K562 (cell line): ENCODE results near the gene DNAJC30. TPM values are rescaled to one million over a fixed set of nuclear protein-coding genes. Genes with fewer than 3 reads are reported as not detected.

Source experiments
- CTBP1 ChIP-seq: fragments of 450-650 bp; IDR thresholded peaks from 2 replicates; pipeline ENCODE4 v1.6.1; 2016; ENCODE audit warnings: borderline replicate concordance
- DEAF1 ChIP-seq: fragments of 450-650 bp; formaldehyde crosslinking; IDR thresholded peaks from 2 replicates; pipeline ENCODE4 v1.4.0; 2020; ENCODE audit warnings: mild to moderate bottlenecking, moderate library complexity
- E2F3 ChIP-seq: fragments of 250-450 bp; sonication (Bioruptor Pico); IDR thresholded peaks from 2 replicates; pipeline ENCODE4 v1.4.0; 2020; ENCODE audit warnings: mild to moderate bottlenecking
- ETV6 ChIP-seq, 3 experiments: fragments of 150-350 bp in 1 of 3; sonication (generic) in 1 of 3; formaldehyde crosslinking in 1 of 3; IDR thresholded peaks; 2 replicates each; pipeline versions ENCODE4 v1.6.1 to v1.8.0; 2014 to 2022; ENCODE audit warnings: borderline replicate concordance in 2 of 3, low read depth in 2 of 3, antibody characterized with exemption in 1 of 3, low read length in 1 of 3, mild to moderate bottlenecking in 1 of 3, missing genetic modification reagents in 1 of 3
- KAT8 ChIP-seq: fragments of 450-650 bp; IDR thresholded peaks from 2 replicates; pipeline ENCODE4 v1.6.1; 2016; ENCODE audit warnings: low read depth, mild to moderate bottlenecking
- MNT ChIP-seq, 2 experiments: fragments of 450-650 bp; conservative IDR thresholded peaks; 2 replicates each; pipeline ENCODE4 v1.6.1; 2017; ENCODE audit warnings: mild to moderate bottlenecking in 2 of 2, moderate library complexity in 2 of 2
- NR3C1 ChIP-seq: sonication (generic); formaldehyde crosslinking; IDR thresholded peaks from 2 replicates; pipeline ENCODE4 v1.8.1; 2022; ENCODE audit warnings: missing genetic modification reagents
- RBM17 ChIP-seq: fragments of 200-400 bp; formaldehyde crosslinking; IDR thresholded peaks from 2 replicates; pipeline ENCODE4 v1.6.1; 2017; ENCODE audit warnings: low read depth, mild to moderate bottlenecking, low read length, borderline replicate concordance
- RBM39 ChIP-seq: fragments of 200-400 bp; formaldehyde crosslinking; optimal IDR thresholded peaks from 2 replicates; pipeline ENCODE3; 2018; ENCODE audit warnings: low read depth, low read length
- TEAD4 ChIP-seq, 2 experiments: sonication (generic) in 1 of 2; formaldehyde crosslinking in 1 of 2; IDR thresholded peaks; 2 replicates each; pipeline versions ENCODE4 v1.6.1 to v1.8.0; 2012 to 2022; ENCODE audit warnings: borderline replicate concordance in 1 of 2, inconsistent platforms in 1 of 2, low read length in 1 of 2, mild to moderate bottlenecking in 1 of 2, missing genetic modification reagents in 1 of 2
- ZKSCAN8 ChIP-seq: fragments of 200-800 bp; sonication (Bioruptor generic); IDR thresholded peaks from 2 replicates; pipeline ENCODE4 v1.6.1; 2016; ENCODE audit warnings: missing genetic modification characterization, missing compliant biosample characterization
- ZNF3 ChIP-seq: fragments of 250-450 bp; sonication (Bioruptor Pico); IDR thresholded peaks from 2 replicates; pipeline ENCODE4 v1.5.0; 2021; ENCODE audit warnings: mild to moderate bottlenecking, moderate library complexity
- ZNF512 ChIP-seq: IDR thresholded peaks from 2 replicates; pipeline ENCODE4 v1.6.1; 2016; ENCODE audit warnings: missing genetic modification characterization, missing compliant biosample characterization
- ZNF764 ChIP-seq: fragments of 250-450 bp; sonication (Bioruptor Pico); IDR thresholded peaks from 2 replicates; pipeline ENCODE4 v1.4.0; 2020; ENCODE audit warnings: low read depth, mild to moderate bottlenecking, moderate library complexity
- polyA plus RNA-seq, 8 experiments: library from polyadenylated mRNA; depleted of rRNA in 4 of 8; stranded (reverse) in 5 of 8; unstranded in 3 of 8; fragments of >200 nt; fragmentation: Nextera tagmentation in 2 of 8; fragmentation: Illumina TruSeq in 1 of 8; extraction: Ambion mirVana in 2 of 8; extraction: Trizol in 1 of 8; gene quantifications; 2 replicates each; pipeline versions ENCODE4 v1.2.1 to v1.2.3, GENCODE V29; 2011 to 2014; ENCODE audit warnings: inconsistent platforms in 1 of 8, missing spikeins in 1 of 8
- total RNA-seq, 7 experiments: library from RNA; depleted of rRNA in 6 of 7; stranded (reverse); fragments of >200 nt in 6 of 7; fragmentation: Illumina TruSeq in 2 of 7; extraction: Trizol in 2 of 7; gene quantifications; 2 replicates each; pipeline versions ENCODE4 v1.2.1 to v1.2.3, GENCODE V29; 2011 to 2021; ENCODE audit warnings: low replicate concordance in 1 of 7

DNAJC30 gene
- total and polyA plus RNA-seq, 9 of the 15 experiments (the other 6 are each of a cell fraction or from before 2014, with no cell fraction given) = 1.1 to 11.3 (median 4.6) TPM

- TF ChIP-seq ZNF512 = no peak
- TF ChIP-seq TEAD4 (IDR thresholded peaks at IDR 0.05; ENCODE audit: low read length) = no peak
- no peak for TF ChIP-seq TEAD4 (CRISPR knock-in tag; IDR thresholded peaks at IDR 0.05; ENCODE audit: borderline replicate concordance)
- TF ChIP-seq ETV6 (IDR thresholded peaks at IDR 0.05; ENCODE audit: borderline replicate concordance in 1 of 2, low read depth in 2 of 2, low read length in 1 of 2) = peak in 1 of 2 experiments; percentile 38; a peak in 1 of 4 replicates
- no peak for TF ChIP-seq ETV6 (CRISPR knock-in tag; IDR thresholded peaks at IDR 0.05; ENCODE audit: borderline replicate concordance)
- no peak for TF ChIP-seq NR3C1
- TF ChIP-seq ZNF764 (CRISPR knock-in tag) = no peak
- no peak for TF ChIP-seq MNT (conservative IDR thresholded peaks at IDR 0.05)
- TF ChIP-seq RBM39 = no peak
- no peak for TF ChIP-seq RBM17
- TF ChIP-seq CTBP1 = peak; percentile 59; the same call in 1 of the 2 replicates
- no peak for TF ChIP-seq DEAF1 (CRISPR knock-in tag)
- no peak for TF ChIP-seq ZKSCAN8
- TF ChIP-seq KAT8 = no peak
- TF ChIP-seq ZNF3 (CRISPR knock-in tag) = no peak
- no peak for TF ChIP-seq E2F3 (CRISPR knock-in tag)
Measured at GRCh38 chr7:73701357-73701995, 18.2 kb upstream of the DNAJC30 start (continued).
